Measurements from ENCODE around the gene DAAM2. TPM values are rescaled to one million over a fixed set of nuclear protein-coding genes. Genes with fewer than 3 reads are reported as not detected.
A peak's percentile ranks its signal among the peaks of the same experiment; 100 is the strongest.

Gene DAAM2
- total RNA-seq, 2 donors from 2014 or later = 10.1 to 12.2 TPM

DNA sequence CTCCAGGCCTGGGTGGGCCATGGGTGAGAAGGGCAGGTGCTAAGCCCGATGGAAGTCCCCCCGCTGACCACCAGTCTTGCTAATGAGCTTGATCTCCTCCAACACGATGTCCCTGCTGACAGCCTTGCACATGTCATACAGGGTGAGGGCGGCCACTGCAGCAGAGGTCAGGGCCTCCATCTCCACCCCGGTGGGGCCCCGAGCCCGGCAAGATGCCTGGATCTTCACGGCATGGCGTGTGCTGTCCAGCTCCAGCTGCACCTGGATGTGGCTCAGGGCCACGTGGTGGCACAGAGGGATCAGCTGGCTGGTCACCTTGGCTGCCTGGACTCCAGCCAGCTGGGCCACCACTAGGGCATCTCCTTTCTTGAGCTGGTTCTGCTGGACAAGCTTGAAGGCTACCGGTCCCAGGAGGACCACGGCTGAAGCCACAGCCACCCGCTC lies 114.2 kb downstream of the DAAM2 start:
- no peak overlapping the region for H3K4me3 ChIP-seq
- 62 to 76% methylated on average over 4 to 13 of the region's 13 CpGs for WGBS, 2 donors
- no peaks in the 10 kb centered on the region for H3K9me3 ChIP-seq
- no peak overlapping the region for H3K27ac ChIP-seq
- no peaks in the 10 kb centered on the region for H3K36me3 ChIP-seq (replicated peaks in 1 of 2; ENCODE audit: insufficient read depth in 1 of 2, low read depth in 2 of 2)
- ATAC-seq (peak; percentile 37), DNase-seq (peak; percentile 29 to 70 (median 55))
- no peaks in the 10 kb centered on the region for H3K4me1 ChIP-seq
- intact Hi-C loops (cut with DNase I) = no loop called here
- no peaks in the 10 kb centered on the region for H3K27me3 ChIP-seq
- TF ChIP-seq, protein P1, sequence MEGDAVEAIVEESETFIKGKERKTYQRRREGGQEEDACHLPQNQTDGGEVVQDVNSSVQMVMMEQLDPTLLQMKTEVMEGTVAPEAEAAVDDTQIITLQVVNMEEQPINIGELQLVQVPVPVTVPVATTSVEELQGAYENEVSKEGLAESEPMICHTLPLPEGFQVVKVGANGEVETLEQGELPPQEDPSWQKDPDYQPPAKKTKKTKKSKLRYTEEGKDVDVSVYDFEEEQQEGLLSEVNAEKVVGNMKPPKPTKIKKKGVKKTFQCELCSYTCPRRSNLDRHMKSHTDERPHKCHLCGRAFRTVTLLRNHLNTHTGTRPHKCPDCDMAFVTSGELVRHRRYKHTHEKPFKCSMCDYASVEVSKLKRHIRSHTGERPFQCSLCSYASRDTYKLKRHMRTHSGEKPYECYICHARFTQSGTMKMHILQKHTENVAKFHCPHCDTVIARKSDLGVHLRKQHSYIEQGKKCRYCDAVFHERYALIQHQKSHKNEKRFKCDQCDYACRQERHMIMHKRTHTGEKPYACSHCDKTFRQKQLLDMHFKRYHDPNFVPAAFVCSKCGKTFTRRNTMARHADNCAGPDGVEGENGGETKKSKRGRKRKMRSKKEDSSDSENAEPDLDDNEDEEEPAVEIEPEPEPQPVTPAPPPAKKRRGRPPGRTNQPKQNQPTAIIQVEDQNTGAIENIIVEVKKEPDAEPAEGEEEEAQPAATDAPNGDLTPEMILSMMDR (IDR thresholded peaks at IDR 0.05) = no peak
- no peak for TF ChIP-seq POLR2A (IDR thresholded peaks at IDR 0.05)

DNA sequence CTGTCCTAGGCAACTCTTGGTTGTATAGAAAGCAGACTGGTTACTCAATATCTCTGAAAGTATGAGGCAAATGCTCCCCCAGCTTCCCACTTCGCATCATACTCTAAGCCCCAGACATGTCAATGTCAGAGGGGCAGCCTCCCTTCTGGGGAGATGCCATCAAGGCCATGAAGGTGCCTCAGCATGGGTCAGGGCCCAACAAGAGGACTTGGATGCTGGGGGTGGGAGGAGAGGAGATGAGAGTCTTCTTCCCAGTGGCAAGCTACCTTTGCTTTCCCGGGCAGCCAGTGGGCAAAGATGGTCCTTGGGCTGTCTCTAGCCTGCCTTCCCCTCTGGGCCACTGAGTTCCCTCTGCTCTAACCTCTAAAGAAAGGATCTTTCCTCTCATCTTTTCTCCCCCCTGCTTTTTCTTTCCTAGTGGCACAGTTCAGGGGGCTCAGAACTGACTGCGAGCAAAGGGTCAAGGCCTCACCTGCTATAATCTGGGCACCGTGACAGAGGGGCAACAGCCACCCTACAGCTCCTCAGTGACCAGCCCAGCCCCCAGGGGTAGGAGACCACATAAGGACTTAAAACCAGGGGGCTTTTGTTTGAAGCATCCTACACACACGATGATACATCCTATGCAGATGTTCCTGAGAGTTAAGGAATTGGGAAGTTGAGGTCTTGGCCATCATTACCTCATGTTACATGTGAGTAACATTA lies 115.8 kb downstream of the DAAM2 start:
- 91 to 93% methylated on average over 4 to 5 of the region's 5 CpGs for WGBS, 2 donors
- no peak overlapping the region for H3K4me3 ChIP-seq
- ATAC-seq (no peak), DNase-seq (no peak)
- peaks cover 0 to 3% of the 10 kb centered on the region in 2 donors for H3K36me3 ChIP-seq (replicated peaks in 1 of 2; ENCODE audit: insufficient read depth in 1 of 2, low read depth in 2 of 2)
- TF ChIP-seq POLR2A (IDR thresholded peaks at IDR 0.05) = no peak
- TF ChIP-seq, protein P1 (IDR thresholded peaks at IDR 0.05) = no peak
- no peaks in the 10 kb centered on the region for H3K27me3 ChIP-seq
- no peaks in the 10 kb centered on the region for H3K4me1 ChIP-seq
- no peaks in the 10 kb centered on the region for H3K9me3 ChIP-seq
- no peak overlapping the region for H3K27ac ChIP-seq
- intact Hi-C loops (cut with DNase I) = no loop called here

DNA sequence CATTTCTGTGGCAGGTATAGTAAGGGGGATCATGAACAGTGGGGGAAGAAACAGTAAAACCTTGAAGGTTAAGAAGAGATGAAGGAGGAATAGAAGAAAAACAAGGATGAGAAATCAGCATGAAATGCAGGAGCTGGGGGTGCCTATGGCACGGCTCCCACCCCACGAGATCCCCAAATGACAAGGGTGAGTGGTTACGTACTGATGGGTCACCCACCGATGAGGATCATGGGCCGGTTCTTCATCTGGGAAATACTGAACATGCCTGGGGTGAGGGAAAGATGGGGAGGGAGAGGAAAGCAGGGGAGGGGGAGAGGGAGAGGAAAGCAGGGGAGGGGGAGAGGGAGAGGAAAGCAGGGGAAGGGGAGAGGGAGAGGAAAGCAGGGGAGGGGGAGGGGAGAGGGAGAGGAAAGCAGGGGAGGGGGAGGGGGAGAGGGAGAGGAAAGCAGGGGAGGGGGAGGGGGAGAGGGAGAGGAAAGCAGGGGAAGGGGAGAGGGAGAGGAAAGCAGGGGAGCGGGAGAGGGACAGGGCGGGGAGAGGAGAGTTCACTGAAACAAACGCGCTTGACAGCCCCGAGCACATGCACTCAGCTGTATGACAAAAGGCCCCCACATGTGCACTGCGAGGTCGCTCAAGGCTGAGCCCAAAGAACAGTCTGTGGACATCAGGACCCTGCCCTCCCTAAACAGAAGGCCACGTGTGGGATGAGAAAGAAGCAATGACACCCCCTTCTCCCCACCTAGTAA lies 116.8 kb downstream of the DAAM2 start:
- H3K4me3 ChIP-seq = no peak overlapping the region
- TF ChIP-seq, protein P1 (IDR thresholded peaks at IDR 0.05) = no peak
- no peak for TF ChIP-seq POLR2A (IDR thresholded peaks at IDR 0.05)
- intact Hi-C loops (cut with DNase I) = no loop called here
- H3K27ac ChIP-seq = no peak overlapping the region
- DNase-seq (no peak), ATAC-seq (no peak)
- H3K36me3 ChIP-seq (replicated peaks in 1 of 2; ENCODE audit: insufficient read depth in 1 of 2, low read depth in 2 of 2) = peaks cover 0 to 7% of the 10 kb centered on the region in 2 donors
- H3K4me1 ChIP-seq = no peaks in the 10 kb centered on the region
- 90 to 91% methylated on average over 12 to 13 of the region's 13 CpGs for WGBS, 2 donors
- H3K27me3 ChIP-seq = no peaks in the 10 kb centered on the region
- no peaks in the 10 kb centered on the region for H3K9me3 ChIP-seq

- no peak overlapping the region for H3K27ac ChIP-seq
- H3K27me3 ChIP-seq = no peaks in the 10 kb centered on the region
- DNase-seq (no peak), ATAC-seq (no peak)
- TF ChIP-seq, protein P1 (IDR thresholded peaks at IDR 0.05) = no peak
- no peak for TF ChIP-seq POLR2A (IDR thresholded peaks at IDR 0.05)
- H3K36me3 ChIP-seq (replicated peaks in 1 of 2; ENCODE audit: insufficient read depth in 1 of 2, low read depth in 2 of 2) = peaks cover 0 to 7% of the 10 kb centered on the region in 2 donors
- 90 to 97% methylated on average over 5 of the region's 5 CpGs for WGBS, 2 donors
- no peaks in the 10 kb centered on the region for H3K9me3 ChIP-seq
- H3K4me3 ChIP-seq = no peak overlapping the region
- intact Hi-C loops (cut with DNase I) = no loop called here
- no peaks in the 10 kb centered on the region for H3K4me1 ChIP-seq
Observed at GRCh38 chr6:39909701-39910100, 117.5 kb downstream of the DAAM2 start.

Measured in body of pancreas (tissue), 4 donors.